OCI-M1 (cell line): ENCODE data around the gene NR4A3.

ENCODE experiments used
- DNase-seq: peaks from one replicate; lab custom pipeline; 2025; lab: John Stamatoyannopoulos, UW

Gene NR4A3

GRCh38 chr9:99878651-99879050, 57.0 kb downstream of the NR4A3 start:
- DNase-seq: no peak

DNA sequence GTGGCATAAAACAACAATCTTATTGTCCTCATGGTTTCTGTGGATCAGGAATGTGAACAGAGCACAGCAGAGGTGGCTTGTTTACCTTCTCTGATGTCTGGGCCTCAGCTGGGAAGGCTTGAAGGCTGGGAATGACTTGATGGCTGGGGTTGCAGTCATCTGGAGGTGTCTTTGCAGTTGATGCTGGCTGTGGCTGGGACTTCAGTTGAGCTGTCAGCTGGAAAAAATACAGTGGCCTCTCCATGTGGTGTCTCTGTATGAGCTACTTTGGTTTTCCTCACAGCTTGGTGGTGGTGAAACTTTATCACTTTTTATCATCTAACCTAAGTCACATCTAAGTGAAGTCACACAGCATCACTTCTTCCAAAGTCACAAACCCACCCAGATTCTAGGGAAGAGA, 60.1 kb downstream of the NR4A3 start:
- DNase-seq: no peak

GRCh38 chr9:99885747-99886146, 64.1 kb downstream of the NR4A3 start:
- peak; percentile 53 for DNase-seq

DNA sequence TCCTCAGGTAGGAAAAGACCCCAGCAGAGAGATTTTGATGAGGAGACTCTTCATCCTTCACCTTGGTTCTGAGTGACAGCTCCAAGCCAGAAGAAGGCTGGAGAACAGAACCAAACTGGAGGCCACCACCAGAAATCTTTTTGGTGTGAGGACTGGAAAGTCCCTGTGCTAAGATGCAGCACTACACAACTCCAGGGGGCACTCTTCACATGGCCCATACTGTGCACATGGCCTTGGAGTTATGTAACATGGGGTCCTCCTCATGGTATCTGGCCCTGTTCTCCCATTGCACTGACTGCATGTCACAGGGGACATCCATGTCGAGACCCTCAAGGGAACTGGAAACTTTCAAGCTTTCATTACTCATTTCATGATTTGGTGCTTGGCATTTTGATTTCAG, 67.4 kb downstream of the NR4A3 start:
- peak; percentile 14 for DNase-seq

DNA sequence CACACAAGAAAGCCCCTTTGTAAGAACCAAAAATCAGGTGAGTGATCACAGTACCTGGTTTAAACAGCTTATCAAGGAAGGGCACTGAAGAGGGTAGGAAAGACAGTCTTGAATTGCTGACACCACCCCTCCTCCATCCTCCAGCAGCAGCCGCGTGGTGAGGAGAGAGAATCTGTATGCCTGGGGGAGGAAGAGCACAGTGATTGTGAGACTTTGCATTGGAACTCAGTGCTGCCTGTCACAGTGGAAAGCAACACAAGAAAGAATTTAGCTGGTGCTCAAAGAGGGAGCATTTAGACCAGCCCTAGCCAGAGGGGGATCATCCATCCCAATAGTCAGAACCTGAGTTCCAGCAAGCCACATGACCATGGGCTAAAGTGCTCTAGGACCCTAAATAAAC, 73.1 kb downstream of the NR4A3 start:
- no peak for DNase-seq

DNA sequence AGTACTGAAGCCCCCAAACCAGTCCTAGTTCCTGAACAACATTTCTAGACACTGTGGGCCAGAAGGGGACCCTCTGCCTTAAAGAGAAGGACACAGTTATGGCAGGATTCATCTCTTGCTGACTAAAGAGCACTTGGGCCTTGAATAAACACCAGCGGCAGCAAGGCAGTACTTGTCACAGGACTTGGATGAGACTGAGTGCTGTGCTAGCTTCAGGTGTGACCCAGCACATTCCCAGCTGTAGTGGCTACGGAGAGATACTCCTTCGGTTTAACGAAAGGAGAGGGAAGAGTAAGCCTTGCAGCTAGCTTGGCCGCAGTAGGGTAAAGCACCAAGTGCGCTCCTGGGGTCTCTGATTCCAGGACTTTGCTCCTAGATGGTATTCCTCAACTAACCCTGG, 73.8 kb downstream of the NR4A3 start:
- no peak for DNase-seq

DNA sequence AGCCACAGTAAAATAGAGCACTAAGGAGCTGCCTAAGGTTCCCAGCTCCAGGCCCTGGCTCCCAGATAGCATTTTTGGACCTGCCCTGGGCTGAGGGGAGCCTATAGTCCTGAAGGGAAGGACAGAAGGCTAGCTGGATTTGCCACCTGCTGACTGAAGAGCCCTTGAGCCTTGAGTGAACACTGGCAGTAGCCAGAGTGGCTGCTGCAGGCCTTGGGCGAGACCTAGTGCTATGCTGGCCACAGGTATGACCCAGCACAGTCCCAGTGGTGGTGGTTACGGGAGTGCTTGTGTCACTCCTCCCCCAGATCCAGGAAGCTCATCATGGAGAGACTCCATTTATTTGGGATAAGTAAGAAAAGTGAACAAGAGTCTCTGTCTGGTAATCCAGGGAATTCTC, 74.4 kb downstream of the NR4A3 start:
- no peak for DNase-seq

DNA sequence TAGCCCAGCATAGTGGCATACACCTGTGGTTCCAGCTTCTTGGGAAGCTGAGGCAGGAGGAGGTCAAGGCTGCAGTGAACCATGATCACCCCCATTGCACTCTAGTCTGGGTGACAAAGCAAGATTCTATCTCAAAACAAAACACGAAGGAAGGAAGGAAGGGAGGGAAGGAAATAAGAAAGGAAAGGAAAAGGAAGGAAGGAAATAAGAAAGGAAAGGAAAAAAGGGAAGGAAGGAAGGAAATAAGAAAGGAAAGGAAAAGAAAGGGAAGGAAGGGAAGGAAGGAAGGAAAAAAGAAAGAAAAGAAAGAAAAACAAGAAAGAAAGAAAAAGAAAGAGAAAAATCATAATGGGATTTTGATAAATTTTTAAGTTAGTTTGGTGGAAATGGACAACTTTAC, 81.7 kb downstream of the NR4A3 start:
- DNase-seq: no peak

DNA sequence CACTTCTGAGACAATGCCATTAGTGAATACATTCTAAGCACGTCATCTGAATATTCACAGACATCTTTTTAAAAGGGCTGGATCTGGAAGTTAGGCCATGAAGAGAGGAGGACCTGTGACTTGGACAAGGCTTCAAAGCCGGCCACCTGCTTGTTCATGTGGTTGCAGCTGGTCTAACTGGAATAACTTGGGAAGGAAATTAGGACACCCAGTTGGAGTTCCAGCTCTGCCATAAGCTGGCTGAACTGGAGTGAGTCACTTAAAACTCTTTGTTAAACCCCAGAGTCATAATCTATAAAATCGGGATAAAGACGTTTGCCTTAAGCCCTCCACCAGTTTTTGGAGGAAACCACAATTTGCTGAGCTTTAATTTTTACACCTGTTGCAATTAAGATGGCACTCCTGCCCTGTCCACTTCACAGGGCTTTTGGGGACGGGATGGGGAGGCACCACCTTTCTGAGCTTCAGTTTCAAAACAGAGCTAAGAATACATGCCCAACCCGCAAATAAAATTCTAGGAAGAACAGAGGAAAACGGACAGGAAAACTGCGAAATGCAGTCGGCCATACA, 84.2 kb downstream of the NR4A3 start:
- DNase-seq: no peak

GRCh38 chr9:99906403-99907207, 84.9 kb downstream of the NR4A3 start, which contains the start of gene STX17:
STX17 (plus strand) TSS chr9:99906654; CDS start chr9:99915240, 8,586 bp downstream.
- DNase-seq: peak; percentile 84

GRCh38 chr9:99907208-99907532, 85.5 kb downstream of the NR4A3 start:
- DNase-seq: no peak

GRCh38 chr9:99911600-99911999, 89.9 kb downstream of the NR4A3 start:
- no peak for DNase-seq
